Mesenchymal stem cell (in vitro differentiated cells and primary cell): ENCODE measurements around the gene FNDC3B.
"Not testable (repeated sequence)": the region's sequence is repeated elsewhere in the genome, so short reads cannot be mapped to it uniquely, and the experiment has no call there.

ENCODE experiments used
- DNase-seq: peaks from one replicate; pipeline ENCODE4 v3.0.0-alpha.2; 2013
- H2AFZ ChIP-seq: one replicate; pipeline ENCODE4 v1.6.1; 2013; ENCODE audit warnings: low read depth, mild to moderate bottlenecking, control low read depth, inconsistent platforms, low read length, moderate library complexity
- H2AK5ac ChIP-seq: 2 replicates; pipeline ENCODE4 v1.6.1; 2013; ENCODE audit warnings: low read length, moderate library complexity, mild to moderate bottlenecking, inconsistent platforms; ENCODE audit not compliant: severe bottlenecking
- H2BK120ac ChIP-seq: one replicate; pipeline ENCODE4 v1.6.1; 2013; ENCODE audit warnings: low read depth, mild to moderate bottlenecking, inconsistent platforms, low read length, moderate library complexity
- H2BK12ac ChIP-seq, 2 experiments: one replicate each; pipeline ENCODE4 v1.6.1; 2013; ENCODE audit warnings: inconsistent platforms in 2 of 2, low read length in 2 of 2, mild to moderate bottlenecking in 2 of 2, moderate library complexity in 2 of 2, control low read depth in 1 of 2
- H2BK15ac ChIP-seq: one replicate; pipeline ENCODE4 v1.6.1; 2013; ENCODE audit warnings: mild to moderate bottlenecking, low read depth, inconsistent platforms; ENCODE audit not compliant: poor library complexity, severe bottlenecking
- H2BK5ac ChIP-seq: 2 replicates; pipeline ENCODE4 v1.6.1; 2013; ENCODE audit warnings: low read depth, mild to moderate bottlenecking, low read length, control low read depth, inconsistent platforms; ENCODE audit not compliant: poor library complexity, severe bottlenecking
- H3K14ac ChIP-seq, 2 experiments: one replicate each; pipeline ENCODE4 v1.6.1; 2013; ENCODE audit warnings: inconsistent platforms in 2 of 2, low read length in 2 of 2, control low read depth in 1 of 2, mild to moderate bottlenecking in 1 of 2, moderate library complexity in 1 of 2
- H3K18ac ChIP-seq, 2 experiments: one replicate each; pipeline ENCODE4 v1.6.1; 2013; ENCODE audit warnings: inconsistent platforms in 2 of 2, low read length in 2 of 2, control low read depth in 1 of 2, low read depth in 1 of 2, mild to moderate bottlenecking in 1 of 2
- H3K23ac ChIP-seq, 2 experiments: one replicate each; pipeline ENCODE4 v1.6.1; 2013; ENCODE audit warnings: inconsistent platforms in 2 of 2, low read length in 2 of 2, mild to moderate bottlenecking in 2 of 2, moderate library complexity in 2 of 2, control low read depth in 1 of 2
- H3K27ac ChIP-seq: 2 replicates; pipeline ENCODE4 v1.5.1; 2013; ENCODE audit warnings: mild to moderate bottlenecking, moderate library complexity, low read length, control low read depth, inconsistent platforms; ENCODE audit not compliant: poor library complexity, severe bottlenecking
- H3K27me3 ChIP-seq, 2 experiments: 2 replicates each; pipeline versions ENCODE4 v1.6.1 to v1.7.0; 2013; ENCODE audit warnings: low read length in 2 of 2, mild to moderate bottlenecking in 2 of 2, moderate library complexity in 2 of 2, control low read depth in 1 of 2, inconsistent platforms in 1 of 2; ENCODE audit not compliant: control insufficient read depth in 1 of 2, insufficient read depth in 1 of 2
- H3K36me3 ChIP-seq, 2 experiments: 2 replicates each; pipeline versions ENCODE4 v1.6.1 to v1.7.0; 2013; ENCODE audit warnings: low read length in 2 of 2, control low read depth in 1 of 2, inconsistent platforms in 1 of 2, low read depth in 1 of 2, mild to moderate bottlenecking in 1 of 2; ENCODE audit not compliant: insufficient read depth in 2 of 2, control insufficient read depth in 1 of 2
- H3K4ac ChIP-seq, 2 experiments: one replicate each; pipeline ENCODE4 v1.6.1; 2013; ENCODE audit warnings: inconsistent platforms in 2 of 2, low read length in 2 of 2, mild to moderate bottlenecking in 2 of 2, moderate library complexity in 2 of 2, control low read depth in 1 of 2, low read depth in 1 of 2
- H3K4me1 ChIP-seq: 2 replicates; pipeline ENCODE4 v1.6.1; 2013; ENCODE audit warnings: low read depth, low read length, control low read depth; ENCODE audit not compliant: control insufficient read depth, insufficient read depth
- H3K4me2 ChIP-seq: 2 replicates; pipeline ENCODE4 v1.6.1; 2013; ENCODE audit warnings: low read length, mild to moderate bottlenecking, inconsistent platforms; ENCODE audit not compliant: poor library complexity, severe bottlenecking
- H3K4me3 ChIP-seq, 2 experiments: 2 replicates each; pipeline versions ENCODE4 v1.5.1 to v1.7.0; 2013; ENCODE audit warnings: low read length in 2 of 2, mild to moderate bottlenecking in 2 of 2, control low read depth in 1 of 2, low read depth in 1 of 2; ENCODE audit not compliant: insufficient read depth in 1 of 2
- H3K79me1 ChIP-seq: replicated peaks from 2 replicates; pipeline ENCODE4 v1.6.1; 2013; ENCODE audit warnings: mild to moderate bottlenecking, control low read depth, low read length, inconsistent platforms; ENCODE audit not compliant: poor library complexity, severe bottlenecking
- H3K9ac ChIP-seq: 2 replicates; pipeline ENCODE4 v1.7.0; 2013; ENCODE audit warnings: mild to moderate bottlenecking, low read length, moderate library complexity
- H3K9me3 ChIP-seq: 2 replicates; pipeline ENCODE4 v1.7.0; 2013; ENCODE audit warnings: mild to moderate bottlenecking, low read length; ENCODE audit not compliant: control insufficient read depth
- H4K8ac ChIP-seq: one replicate; pipeline ENCODE4 v1.6.1; 2013; ENCODE audit warnings: inconsistent platforms, mild to moderate bottlenecking, low read length, moderate library complexity
- H4K91ac ChIP-seq: one replicate; pipeline ENCODE4 v1.6.1; 2013; ENCODE audit warnings: mild to moderate bottlenecking, low read length, inconsistent platforms
- WGBS: methylation state at CpG from one replicate; pipeline ENCODE4 v1.1.7; 2013; ENCODE audit warnings: mixed read lengths; 5-methylcytosine and 5-hydroxymethylcytosine counted together

The FNDC3B gene

DNA sequence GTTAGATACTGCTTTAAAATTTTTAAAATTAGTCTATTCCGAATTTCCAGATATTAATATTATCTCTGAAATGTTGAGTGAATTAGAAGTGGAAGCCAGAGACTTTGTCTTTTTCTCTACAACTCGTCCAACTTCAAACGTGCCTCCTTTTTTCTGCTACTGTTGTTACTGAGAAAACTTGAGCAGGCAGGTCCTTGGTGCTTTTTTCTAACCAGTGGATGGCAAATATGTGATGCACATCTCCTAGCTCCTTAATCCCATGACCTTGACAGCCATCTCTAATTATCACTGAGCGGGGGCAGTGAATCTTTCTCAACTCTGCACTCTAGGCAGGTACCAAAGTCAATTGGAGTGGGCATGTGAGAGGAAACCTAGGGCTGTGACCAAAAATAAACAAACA is 50.7 kb downstream of the FNDC3B start:
- Histone ChIP-seq H3K4me2 (no peak overlapping the region), H3K9ac (no peak overlapping the region), H3K4ac (no peak overlapping the region), H3K18ac (peak overlapping the region; percentile 40 to 43), H3K9me3 (no peaks in the 10 kb centered on the region), H3K23ac (no peak overlapping the region), H3K4me3 (no peak overlapping the region), H2BK5ac (no peak overlapping the region), H4K91ac (no peak overlapping the region), H3K27ac (no peak overlapping the region), H3K27me3 (no peaks in the 10 kb centered on the region), H3K14ac (no peak overlapping the region), H2BK12ac (no peak overlapping the region), H3K79me1 (peaks cover 5% of the 10 kb centered on the region), H2BK15ac (no peak overlapping the region), H2BK120ac (no peak overlapping the region), H2AFZ (no peak overlapping the region), H3K4me1 (no peaks in the 10 kb centered on the region), H4K8ac (no peak overlapping the region), H3K36me3 (peaks cover 0 to 11% of the 10 kb centered on the region in 2 experiments), H2AK5ac (peak overlapping the region; percentile 70)
- WGBS: 100% methylated on average over 1 of the region's 4 CpGs
- no peak for DNase-seq

DNA sequence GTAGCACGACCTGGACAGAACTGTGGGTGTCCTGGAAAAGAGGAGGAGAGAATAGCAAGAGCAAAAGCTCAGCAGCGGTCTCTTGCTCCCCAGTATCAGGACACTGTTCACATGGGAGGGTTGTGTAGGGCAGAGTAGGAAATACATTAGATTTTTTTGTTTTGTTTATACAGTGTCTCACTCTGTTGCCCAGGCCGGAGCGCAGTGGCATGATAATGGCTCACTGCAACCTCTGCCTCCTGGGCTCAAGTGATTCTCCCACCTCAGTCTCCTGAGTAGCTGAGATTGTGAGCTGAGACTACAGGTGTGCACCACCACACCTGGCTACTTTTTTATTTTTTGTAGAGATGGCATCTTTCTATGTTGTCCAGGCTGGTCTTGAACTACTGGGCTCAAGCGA is 53.3 kb downstream of the FNDC3B start:
- Histone ChIP-seq H3K14ac (no peak overlapping the region), H3K9me3 (no peaks in the 10 kb centered on the region), H3K79me1 (peaks cover 5% of the 10 kb centered on the region), H3K27me3 (no peaks in the 10 kb centered on the region), H4K91ac (no peak overlapping the region), H2BK5ac (no peak overlapping the region), H2AK5ac (no peak overlapping the region), H2BK15ac (no peak overlapping the region), H3K4me2 (no peak overlapping the region), H2BK120ac (no peak overlapping the region), H4K8ac (no peak overlapping the region), H3K27ac (no peak overlapping the region), H3K23ac (no peak overlapping the region), H3K4me3 (no peak overlapping the region), H3K9ac (no peak overlapping the region), H2AFZ (no peak overlapping the region), H3K4me1 (peaks cover 1% of the 10 kb centered on the region), H3K18ac (no peak overlapping the region), H3K4ac (no peak overlapping the region), H2BK12ac (no peak overlapping the region), H3K36me3 (peaks cover 0 to 11% of the 10 kb centered on the region in 2 experiments)
- no peak for DNase-seq
- WGBS: 94% methylated on average over 5 of the region's 5 CpGs

DNA sequence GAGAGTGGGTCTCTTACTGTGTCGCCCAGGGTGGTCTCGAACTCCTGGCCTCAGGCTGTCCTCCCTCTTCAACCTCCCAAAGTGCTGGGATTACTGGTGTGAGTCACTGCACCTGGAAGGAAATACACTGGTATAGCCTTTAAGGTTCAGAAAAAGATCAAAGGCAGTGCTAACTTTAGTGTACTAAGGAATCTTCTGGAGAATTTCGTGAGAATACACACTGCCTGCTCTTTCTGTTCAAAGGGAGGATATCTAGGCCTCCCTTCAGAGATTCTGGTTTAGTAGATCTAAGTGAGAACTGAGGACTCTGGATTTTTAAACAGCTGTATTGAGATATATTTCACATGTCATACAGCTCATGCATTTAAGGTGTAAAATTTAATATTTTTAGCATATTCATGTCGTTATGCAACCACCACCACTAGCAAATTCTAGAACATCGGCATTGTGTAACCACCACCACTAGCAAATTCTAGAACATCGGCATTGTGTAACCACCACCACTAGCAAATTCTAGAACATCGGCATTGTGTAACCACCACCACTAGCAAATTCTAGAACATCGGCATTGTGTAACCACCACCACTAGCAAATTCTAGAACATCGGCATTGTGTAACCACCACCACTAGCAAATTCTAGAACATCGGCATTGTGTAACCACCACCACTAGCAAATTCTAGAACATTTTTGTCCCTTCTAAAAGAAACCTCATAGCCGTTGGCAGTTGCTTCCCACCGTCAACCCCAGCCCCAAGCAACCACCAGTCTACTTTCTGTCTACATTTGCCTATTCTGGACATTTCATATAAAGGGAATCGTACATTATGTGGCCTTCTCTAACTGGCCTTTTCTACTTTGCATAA is 54.4 kb downstream of the FNDC3B start:
- H3K4me2 ChIP-seq, H3K14ac ChIP-seq, H3K27ac ChIP-seq, H4K8ac ChIP-seq, H3K27me3 ChIP-seq, H3K9ac ChIP-seq, H3K9me3 ChIP-seq, H2AFZ ChIP-seq, H3K18ac ChIP-seq, DNase-seq, H3K4ac ChIP-seq, H2AK5ac ChIP-seq, H2BK15ac ChIP-seq, H2BK120ac ChIP-seq, H4K91ac ChIP-seq, H3K79me1 ChIP-seq, H3K4me3 ChIP-seq, H3K4me1 ChIP-seq, H2BK5ac ChIP-seq, H3K23ac ChIP-seq: not testable (repeated sequence)
- Histone ChIP-seq H3K36me3 (peaks cover 0 to 14% of the 10 kb centered on the region in 2 experiments), H2BK12ac (peak overlapping the region in 1 of 2 experiments; percentile 54)
- 95% methylated on average over 10 of the region's 13 CpGs for WGBS

DNA sequence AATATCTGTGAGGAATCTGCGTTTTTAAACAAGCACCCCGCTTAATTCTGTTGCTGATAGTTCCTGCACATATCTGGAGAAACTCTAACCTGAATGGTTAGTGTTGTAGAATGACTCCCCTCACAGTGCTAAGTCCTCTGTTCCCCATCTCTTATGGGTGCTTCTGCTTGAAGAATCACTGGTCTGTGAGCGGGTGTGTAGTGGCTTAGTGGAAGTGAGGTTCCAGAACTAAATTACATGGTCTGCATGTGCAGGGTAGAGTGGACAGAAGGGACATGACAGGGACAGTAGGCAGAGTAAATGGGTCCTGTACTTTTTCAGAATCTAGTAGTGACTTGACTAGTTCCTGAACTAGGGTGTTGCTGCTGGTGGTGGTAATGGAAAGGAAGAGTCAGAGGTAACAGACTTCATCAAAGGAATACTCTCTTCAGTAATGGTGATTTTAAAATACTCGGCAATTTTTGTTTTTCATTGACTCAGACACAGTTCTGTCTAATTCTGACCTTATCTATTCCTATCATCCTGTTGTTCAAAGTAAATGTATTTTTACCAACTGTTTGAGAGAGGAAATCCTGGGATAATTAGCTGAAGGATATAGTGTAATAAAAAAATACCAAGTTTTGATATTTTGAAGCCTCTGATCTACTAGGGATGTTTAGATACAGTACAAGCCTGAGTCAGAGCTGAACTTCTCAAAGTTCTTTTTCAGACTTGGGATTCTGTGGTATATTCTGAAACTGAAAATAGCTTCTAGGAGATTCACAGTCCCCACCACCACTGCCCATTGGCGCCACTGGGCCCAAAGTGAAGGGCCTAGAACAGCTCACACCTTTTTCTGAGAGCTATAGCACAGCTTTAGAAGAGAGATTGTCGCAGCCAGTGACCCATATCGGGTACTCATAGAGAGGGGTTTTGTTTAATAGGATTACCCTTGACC is 55.5 kb downstream of the FNDC3B start:
- no peak overlapping the region for H2BK15ac ChIP-seq
- peaks cover 4% of the 10 kb centered on the region for H3K4me1 ChIP-seq
- no peaks in the 10 kb centered on the region for H3K27me3 ChIP-seq
- H3K23ac ChIP-seq: no peak overlapping the region
- H3K18ac ChIP-seq: no peak overlapping the region
- peak; percentile 68 for DNase-seq
- no peak overlapping the region for H2BK5ac ChIP-seq
- no peak overlapping the region for H2BK120ac ChIP-seq
- H3K4me2 ChIP-seq: no peak overlapping the region
- H3K4me3 ChIP-seq: no peak overlapping the region
- WGBS: 100% methylated on average over 4 of the region's 7 CpGs
- H3K14ac ChIP-seq: peak overlapping the region in 1 of 2 experiments; percentile 11
- no peaks in the 10 kb centered on the region for H3K9me3 ChIP-seq
- peak overlapping the region; percentile 11 for H4K91ac ChIP-seq
- H3K36me3 ChIP-seq: peaks cover 0 to 17% of the 10 kb centered on the region in 2 experiments
- H3K79me1 ChIP-seq: peaks cover 5% of the 10 kb centered on the region
- no peak overlapping the region for H3K27ac ChIP-seq
- peak overlapping the region; percentile 4 for H4K8ac ChIP-seq
- peak overlapping the region; percentile 77 for H2AK5ac ChIP-seq
- H3K9ac ChIP-seq: peak overlapping the region; percentile 21
- H2BK12ac ChIP-seq: no peak overlapping the region
- no peak overlapping the region for H3K4ac ChIP-seq
- H2AFZ ChIP-seq: no peak overlapping the region
